Uterus (tissue), 2 donors: ENCODE results near the gene ANKRD34B.

Experiments
- CTCF ChIP-seq, 4 experiments: fragments of 200-600 bp in 2 of 4; fragments of 450-650 bp in 2 of 4; sonication (generic) in 2 of 4; IDR thresholded peaks; one replicate each; pipeline ENCODE4 v1.5.1; 2016 to 2019; ENCODE audit warnings: antibody characterized with exemption in 4 of 4, mild to moderate bottlenecking in 2 of 4, moderate library complexity in 1 of 4
- POLR2A ChIP-seq, 2 donors: fragments of 450-650 bp; IDR thresholded peaks; one replicate each; pipeline ENCODE4 v1.6.1; 2016; ENCODE audit warnings: antibody characterized with exemption in 2 of 2, mild to moderate bottlenecking in 1 of 2, moderate library complexity in 1 of 2

DNA sequence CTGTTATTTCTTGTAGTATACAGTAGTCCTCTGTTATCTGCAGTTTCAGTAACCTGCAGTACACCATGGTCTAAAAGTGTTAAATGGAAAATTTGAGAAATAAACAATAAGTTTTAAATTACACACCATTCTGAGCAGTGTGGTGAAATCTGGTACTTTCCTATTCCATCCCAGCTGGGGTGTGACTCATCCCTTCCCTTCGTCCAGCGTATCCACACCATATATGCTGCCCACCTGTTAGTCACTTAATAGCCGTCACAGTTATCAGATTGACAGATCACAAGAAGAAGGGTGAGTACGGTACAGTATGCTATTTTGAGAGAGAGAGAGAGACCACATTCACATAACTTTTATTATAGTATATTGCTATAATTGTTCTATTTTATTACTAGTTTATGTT, 53.3 kb downstream of the ANKRD34B start:
- TF ChIP-seq POLR2A (IDR thresholded peaks at IDR 0.05), result no peak
- TF ChIP-seq CTCF (IDR thresholded peaks at IDR 0.05), result no peak
